ENCODE measurements around the gene KIF6.

Gene KIF6

GRCh38 chr6:39303425-39304153, 421.6 kb downstream of the KIF6 start:
- Histone ChIP-seq H3K9me3 (replicated peaks; ENCODE audit: insufficient read depth, low read length) (no peaks in the 10 kb centered on the region), H3K9me2 (replicated peaks; ENCODE audit: insufficient read depth, low read length) (no peaks in the 10 kb centered on the region), H3F3A (ENCODE audit: insufficient read depth, low read length) (no peaks in the 10 kb centered on the region), H3K9ac (ENCODE audit: low read length) (no peak overlapping the region), H2AFZ (ENCODE audit: low read length) (no peak overlapping the region), H3K79me2 (ENCODE audit: low read length) (no peaks in the 10 kb centered on the region), H3K4me2 (ENCODE audit: low read depth, low read length) (no peak overlapping the region), H3K4me1 (ENCODE audit: low read length) (no peaks in the 10 kb centered on the region), H3K4me3 (ENCODE audit: low read length) (no peak overlapping the region), H3K36me3 (replicated peaks; ENCODE audit: insufficient read depth, low read length) (no peaks in the 10 kb centered on the region), H3K27me3 (replicated peaks; ENCODE audit: insufficient read depth, low read length) (peaks cover 9% of the 10 kb centered on the region), H3K27ac (ENCODE audit: low read length) (no peak overlapping the region), H4K20me1 (ENCODE audit: insufficient read depth, low read length) (no peaks in the 10 kb centered on the region)
- TF ChIP-seq EZH2phosphoT487 (IDR thresholded peaks at IDR 0.05; ENCODE audit: low read length) (no peak), CTCF (IDR thresholded peaks at IDR 0.05; ENCODE audit: low read length) (no peak), EZH2 (optimal IDR thresholded peaks at IDR 0.05; ENCODE audit: low read depth, low read length) (no peak)
- no peak for DNase-seq

GRCh38 chr6:39302669-39303424, 422.4 kb downstream of the KIF6 start:
- Histone ChIP-seq H3K4me3 (ENCODE audit: low read length) (peak overlapping the region; percentile 30; the same call in 1 of the 2 replicates), H3K27ac (ENCODE audit: low read length) (no peak overlapping the region), H3K9ac (ENCODE audit: low read length) (no peak overlapping the region), H4K20me1 (ENCODE audit: insufficient read depth, low read length) (no peaks in the 10 kb centered on the region), H3K4me1 (ENCODE audit: low read length) (no peaks in the 10 kb centered on the region), H3K79me2 (ENCODE audit: low read length) (no peaks in the 10 kb centered on the region), H3K4me2 (ENCODE audit: low read depth, low read length) (peak overlapping the region; percentile 83), H3K36me3 (replicated peaks; ENCODE audit: insufficient read depth, low read length) (no peaks in the 10 kb centered on the region), H3K27me3 (replicated peaks; ENCODE audit: insufficient read depth, low read length) (peaks cover 9% of the 10 kb centered on the region), H3K9me3 (replicated peaks; ENCODE audit: insufficient read depth, low read length) (no peaks in the 10 kb centered on the region), H3K9me2 (replicated peaks; ENCODE audit: insufficient read depth, low read length) (no peaks in the 10 kb centered on the region), H3F3A (ENCODE audit: insufficient read depth, low read length) (no peaks in the 10 kb centered on the region), H2AFZ (ENCODE audit: low read length) (peak overlapping the region; percentile 89)
- TF ChIP-seq EZH2 (optimal IDR thresholded peaks at IDR 0.05; ENCODE audit: low read depth, low read length) (no peak), CTCF (IDR thresholded peaks at IDR 0.05; ENCODE audit: low read length) (peak; percentile 88)
- peak; percentile 77 for DNase-seq

- H3F3A ChIP-seq (ENCODE audit: insufficient read depth, low read length) = no peaks in the 10 kb centered on the region
- no peaks in the 10 kb centered on the region for H3K36me3 ChIP-seq (replicated peaks; ENCODE audit: insufficient read depth, low read length)
- no peaks in the 10 kb centered on the region for H3K9me2 ChIP-seq (replicated peaks; ENCODE audit: insufficient read depth, low read length)
- H3K4me1 ChIP-seq (ENCODE audit: low read length) = no peaks in the 10 kb centered on the region
- no peak overlapping the region for H3K4me3 ChIP-seq (ENCODE audit: low read length)
- no peak for DNase-seq
- H3K27ac ChIP-seq (ENCODE audit: low read length) = no peak overlapping the region
- H2AFZ ChIP-seq (ENCODE audit: low read length) = no peak overlapping the region
- no peak overlapping the region for H3K4me2 ChIP-seq (ENCODE audit: low read depth, low read length)
- TF ChIP-seq EZH2 (optimal IDR thresholded peaks at IDR 0.05; ENCODE audit: low read depth, low read length) (no peak), CTCF (IDR thresholded peaks at IDR 0.05; ENCODE audit: low read length) (no peak), EZH2phosphoT487 (IDR thresholded peaks at IDR 0.05; ENCODE audit: low read length) (no peak)
- H3K9me3 ChIP-seq (replicated peaks; ENCODE audit: insufficient read depth, low read length) = no peaks in the 10 kb centered on the region
- peaks cover 9% of the 10 kb centered on the region for H3K27me3 ChIP-seq (replicated peaks; ENCODE audit: insufficient read depth, low read length)
- no peaks in the 10 kb centered on the region for H4K20me1 ChIP-seq (ENCODE audit: insufficient read depth, low read length)
- H3K79me2 ChIP-seq (ENCODE audit: low read length) = no peaks in the 10 kb centered on the region
- no peak overlapping the region for H3K9ac ChIP-seq (ENCODE audit: low read length)
Observed at GRCh38 chr6:39302011-39302410, 423.2 kb downstream of the KIF6 start.
